Right cardiac atrium (tissue), 5 donors: ENCODE data around the gene TARBP2. TPM values are rescaled to one million over a fixed set of nuclear protein-coding genes. Genes with fewer than 3 reads are reported as not detected.
A peak's percentile ranks its signal among the peaks of the same experiment; 100 is the strongest.
"Not testable (repeated sequence)": the region's sequence is repeated elsewhere in the genome, so short reads cannot be mapped to it uniquely, and the experiment has no call there.

Experiments
- ATAC-seq, 2 donors: fragments of 200-7000 bp; cut with Tn5 transposase; one replicate each; pipeline versions ENCODE4 v1.8.0 to v1.9.1; 2020; ENCODE audit warnings: moderate library complexity in 2 of 2, mild to moderate bottlenecking in 1 of 2
- DNase-seq, 3 donors: peaks; one replicate each; pipeline ENCODE4 v3.0.0-alpha.2; 2020
- H3K27ac ChIP-seq: one replicate; pipeline ENCODE4 v1.5.1; 2013; ENCODE audit warnings: mild to moderate bottlenecking, low read length, control low read depth, moderate library complexity
- H3K27me3 ChIP-seq: one replicate; pipeline ENCODE4 v1.6.1; 2013; ENCODE audit not compliant: control insufficient read depth, insufficient read depth
- H3K4me1 ChIP-seq: one replicate; pipeline ENCODE4 v1.6.1; 2013; ENCODE audit warnings: low read length; ENCODE audit not compliant: control insufficient read depth, insufficient read depth
- H3K4me3 ChIP-seq: one replicate; pipeline ENCODE4 v1.5.1; 2013; ENCODE audit warnings: low read length, control low read depth
- H3K9me3 ChIP-seq: one replicate; pipeline ENCODE4 v1.6.1; 2013; ENCODE audit warnings: low read length; ENCODE audit not compliant: control insufficient read depth
- WGBS: extraction: QIAGEN DNeasy Blood & Tissue Kit; methylation state at CpG from one replicate; pipeline ENCODE4 v1.1.7; 2013; 5-methylcytosine and 5-hydroxymethylcytosine counted together
- intact Hi-C, 4 donors: fragments of 100-400 bp; cut with DNase I; formaldehyde crosslinking; loops; one replicate each; pipeline versions ENCODE4 v1.11.0 to v1.14.0; 2022 to 2023
- polyA plus RNA-seq: library from polyadenylated mRNA; stranded (reverse); fragments of 200-250 nt; gene quantifications from one replicate; pipeline ENCODE4 v1.2.3, GENCODE V29; 2013
- total RNA-seq, 4 donors: library from RNA; stranded (reverse); fragmentation: NEBNext Ultra II Directional; extraction: Animal tissue kit (Norgen Biotek cat#: 25700); gene quantifications; one replicate each; pipeline ENCODE4 v1.2.1, GENCODE V29; 2021
- donor health status: healthy with polysubstance abuse.
- donor health status: DM: no; HTN: yes; CAD: no.
- donor health status: DM: no; HTN: no; CAD: no.
- donor health status: DM: no; HTN: yes; CAD: no; lungs with severe emphysema.
- donor health status: DM: yes; HTN: yes; CAD: no.

The TARBP2 gene
- total and polyA plus RNA-seq, 5 donors, result 12.8 to 13.9 (median 13.0) TPM

GRCh38 chr12:53539526-53539925 lies 38.4 kb downstream of the TARBP2 start:
- no peaks in the 10 kb centered on the region for H3K27me3 ChIP-seq
- no peak overlapping the region for H3K27ac ChIP-seq

GRCh38 chr12:53543539-53543938 lies 42.5 kb downstream of the TARBP2 start:
- intact Hi-C loops, result loop anchor here in 3 of 4 donors (5.0 to 10.0 kb wide), 3 partner anchors 129 to 134 kb away; partner anchors contain the start of gene ATP5MC2 (in 2 of the 3)
- Histone ChIP-seq H3K4me1 (no peaks in the 10 kb centered on the region), H3K9me3 (no peaks in the 10 kb centered on the region), H3K4me3 (no peak overlapping the region), H3K27me3 (no peaks in the 10 kb centered on the region), H3K27ac (peak overlapping the region; percentile 70)
- WGBS, result 24% methylated on average over 5 of the region's 5 CpGs
- ATAC-seq (peak; percentile 85 to 90), DNase-seq (peak; percentile 49 to 79 (median 74))

More at GRCh38 chr12:53539526-53539925, 38.4 kb downstream of the TARBP2 start:
- no peaks in the 10 kb centered on the region for H3K9me3 ChIP-seq
- intact Hi-C loops, result no loop called here
- DNase-seq (no peak), ATAC-seq (no peak)
- H3K4me3 ChIP-seq, result no peak overlapping the region
- 100% methylated on average over 3 of the region's 3 CpGs for WGBS
- no peaks in the 10 kb centered on the region for H3K4me1 ChIP-seq

GRCh38 chr12:53548354-53548753 lies 47.3 kb downstream of the TARBP2 start:
- intact Hi-C loops, result loop anchor here in 2 of 4 donors (5.0 to 10.0 kb wide), 2 partner anchors 124 to 126 kb away; partner anchors contain the start of gene ATP5MC2 (in 1 of the 2)
- H3K4me3 ChIP-seq, ATAC-seq, H3K27ac ChIP-seq, DNase-seq, H3K4me1 ChIP-seq, H3K9me3 ChIP-seq, H3K27me3 ChIP-seq: not testable (repeated sequence)
- WGBS, result 97% methylated on average over 6 of the region's 6 CpGs

DNA sequence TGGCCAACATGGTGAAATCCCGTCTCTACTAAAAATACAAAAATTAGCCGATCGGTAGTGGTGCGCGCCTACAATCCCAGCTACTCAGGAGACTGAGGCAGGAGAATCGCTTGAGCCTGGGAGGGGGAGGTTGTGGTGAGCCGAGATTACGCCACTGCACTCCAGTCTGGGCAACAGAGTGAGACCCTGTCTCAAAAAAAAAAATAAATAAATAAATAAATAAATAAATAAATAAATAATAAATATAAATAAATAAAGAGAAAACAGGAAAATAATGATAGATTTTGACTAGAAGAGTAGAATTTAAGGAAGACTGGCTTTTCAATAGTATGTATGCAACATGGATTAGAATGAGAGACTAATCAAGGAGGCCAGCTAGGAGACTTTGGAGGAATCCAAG lies 49.0 kb downstream of the TARBP2 start:
- H3K9me3 ChIP-seq, DNase-seq, H3K27me3 ChIP-seq, intact Hi-C loops, ATAC-seq, H3K4me1 ChIP-seq, H3K27ac ChIP-seq, H3K4me3 ChIP-seq: not testable (repeated sequence)
- WGBS, result 99% methylated on average over 8 of the region's 8 CpGs

DNA sequence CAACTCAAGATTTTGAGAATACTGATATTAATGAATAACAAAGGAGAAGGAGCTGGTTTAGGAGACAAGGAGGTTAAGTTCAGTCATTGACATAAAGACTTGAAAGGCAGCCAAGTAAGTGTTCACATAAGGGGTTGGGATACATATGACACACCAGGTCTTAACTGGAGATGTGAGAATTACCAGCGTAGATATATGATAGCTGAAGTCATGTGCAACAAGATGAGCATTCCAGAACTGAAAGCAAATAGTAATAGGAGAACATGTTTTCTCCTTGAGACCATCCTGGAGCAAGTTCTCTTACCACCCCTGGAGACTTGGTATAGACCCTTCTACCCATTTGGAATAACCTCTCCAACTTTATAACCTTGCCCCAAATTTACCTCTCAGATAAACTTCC lies 49.5 kb downstream of the TARBP2 start:
- Histone ChIP-seq H3K27me3 (no peaks in the 10 kb centered on the region), H3K9me3 (no peaks in the 10 kb centered on the region), H3K4me1 (peaks cover 2% of the 10 kb centered on the region), H3K4me3 (no peak overlapping the region), H3K27ac (no peak overlapping the region)
- no peak for DNase-seq
- intact Hi-C loops, result no loop called here
- ATAC-seq, result no peak
- 67% methylated on average over 1 of the region's 1 CpG for WGBS

- ATAC-seq, result no peak
Observed at GRCh38 chr12:53551889-53552291, 50.8 kb downstream of the TARBP2 start.

GRCh38 chr12:53552361-53553327 lies 51.6 kb downstream of the TARBP2 start:
- Histone ChIP-seq H3K4me3 (no peak overlapping the region), H3K9me3 (no peaks in the 10 kb centered on the region), H3K27me3 (no peaks in the 10 kb centered on the region), H3K27ac (no peak overlapping the region), H3K4me1 (peaks cover 3% of the 10 kb centered on the region)
- 87% methylated on average over 14 of the region's 14 CpGs for WGBS
- intact Hi-C loops, result no loop called here
- ATAC-seq (no peak), DNase-seq (no peak)

More at GRCh38 chr12:53551889-53552291, 50.8 kb downstream of the TARBP2 start:
- DNase-seq, result no peak
- no peak overlapping the region for H3K4me3 ChIP-seq
- intact Hi-C loops, result no loop called here
- H3K9me3 ChIP-seq, result no peaks in the 10 kb centered on the region
- peaks cover 3% of the 10 kb centered on the region for H3K4me1 ChIP-seq
- WGBS, result 90% methylated on average over 2 of the region's 2 CpGs
- no peak overlapping the region for H3K27ac ChIP-seq
- H3K27me3 ChIP-seq, result no peaks in the 10 kb centered on the region

Other genes with a start within 250 kb of the TARBP2 start
- gene ESPL1, start 233.0 kb upstream of the TARBP2 start, total RNA-seq, result 1 to 10 TPM in 1 of 4 donors, under 1 TPM in 3; 0.23 to 1.2 (median 0.40) TPM
- gene ESPL1, start 233.0 kb upstream of the TARBP2 start, polyA plus RNA-seq, result 0.11 TPM
- gene PFDN5, start 205.7 kb upstream of the TARBP2 start, total RNA-seq, result 100 to 1,000 TPM; 355 to 443 (median 395) TPM
- gene PFDN5, start 205.7 kb upstream of the TARBP2 start, polyA plus RNA-seq, result 764 TPM
- gene MYG1, start 201.6 kb upstream of the TARBP2 start, total RNA-seq, result 10 to 100 TPM; 28.9 to 44.3 (median 38.1) TPM
- gene MYG1, start 201.6 kb upstream of the TARBP2 start, polyA plus RNA-seq, result 37.3 TPM
- 10 to 100 TPM; 30.5 to 48.9 (median 40.0) TPM for gene AAAS, start 179.7 kb upstream of the TARBP2 start, total RNA-seq
- 31.3 TPM for gene AAAS, start 179.7 kb upstream of the TARBP2 start, polyA plus RNA-seq
- not detected for gene SP7, start 164.9 kb upstream of the TARBP2 start, total RNA-seq
- gene SP7, start 164.9 kb upstream of the TARBP2 start, polyA plus RNA-seq, result not detected
- gene SP1, start 121.1 kb upstream of the TARBP2 start, total RNA-seq, result 10 to 100 TPM; 30.2 to 39.9 (median 34.2) TPM
- gene SP1, start 121.1 kb upstream of the TARBP2 start, polyA plus RNA-seq, result 8.3 TPM
- under 1 TPM in 3 of 4 donors, not detected in 1; 0.54 to 0.88 (median 0.82) TPM for gene AMHR2, start 77.4 kb upstream of the TARBP2 start, total RNA-seq
- 0.48 TPM for gene AMHR2, start 77.4 kb upstream of the TARBP2 start, polyA plus RNA-seq
- 10 to 100 TPM; 66.9 to 85.6 (median 82.6) TPM for gene PRR13, start 59.5 kb upstream of the TARBP2 start, total RNA-seq
- 69.1 TPM for gene PRR13, start 59.5 kb upstream of the TARBP2 start, polyA plus RNA-seq
- 100 to 1,000 TPM; 575 to 743 (median 588) TPM for gene PCBP2, start 49.2 kb upstream of the TARBP2 start, total RNA-seq
- gene PCBP2, start 49.2 kb upstream of the TARBP2 start, polyA plus RNA-seq, result 349 TPM
- 1 to 10 TPM; 7.7 to 9.6 (median 9.0) TPM for gene MAP3K12, start 1.8 kb upstream of the TARBP2 start, total RNA-seq
- gene MAP3K12, start 1.8 kb upstream of the TARBP2 start, polyA plus RNA-seq, result 9.2 TPM
- not detected for gene NPFF, start 6.2 kb downstream of the TARBP2 start, total RNA-seq
- not detected for gene NPFF, start 6.2 kb downstream of the TARBP2 start, polyA plus RNA-seq
- 10 to 100 TPM; 30.7 to 36.9 (median 33.3) TPM for gene ATF7, start 125.1 kb downstream of the TARBP2 start, total RNA-seq
- gene ATF7, start 125.1 kb downstream of the TARBP2 start, polyA plus RNA-seq, result 22.8 TPM
- gene ATP5MC2, start 174.8 kb downstream of the TARBP2 start, total RNA-seq, result 100 to 1,000 TPM; 397 to 507 (median 497) TPM
- gene ATP5MC2, start 174.8 kb downstream of the TARBP2 start, polyA plus RNA-seq, result 740 TPM
- gene CALCOCO1, start 226.2 kb downstream of the TARBP2 start, total RNA-seq, result 100 to 1,000 TPM; 189 to 247 (median 207) TPM
- 121 TPM for gene CALCOCO1, start 226.2 kb downstream of the TARBP2 start, polyA plus RNA-seq